SKM-1 (cell line): Measurements from ENCODE around the gene ARL14EPL.

ENCODE experiments used
- DNase-seq: peaks from one replicate; lab custom pipeline; 2025; ENCODE audit not compliant: unreplicated experiment; lab: John Stamatoyannopoulos, UW

Gene ARL14EPL

DNA sequence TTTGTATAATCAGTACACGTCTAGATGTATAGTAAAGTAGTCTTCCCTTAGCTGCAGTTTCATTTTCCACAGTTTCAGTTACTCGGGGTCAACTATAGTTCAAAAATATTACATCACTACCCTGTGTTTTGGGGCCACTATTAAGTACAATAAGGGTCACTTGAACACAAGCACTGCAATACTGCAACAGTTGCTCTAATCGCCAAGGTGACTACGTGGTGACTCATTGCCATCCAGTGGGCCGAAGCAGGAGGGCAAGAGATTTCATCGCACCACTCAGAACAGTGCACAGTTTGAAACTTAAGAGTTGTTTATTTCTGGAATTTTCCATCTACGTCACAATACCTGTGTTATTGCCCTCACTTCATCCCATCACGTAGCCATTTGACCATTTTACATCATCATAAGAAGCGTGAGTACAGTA, at the start of gene ARL14EPL:
ARL14EPL (plus strand) TSS at position 379 of the 424 bp plus-strand sequence. CDS start 18,994 bp downstream, outside the sequence.
- peak; percentile 64 for DNase-seq

DNA sequence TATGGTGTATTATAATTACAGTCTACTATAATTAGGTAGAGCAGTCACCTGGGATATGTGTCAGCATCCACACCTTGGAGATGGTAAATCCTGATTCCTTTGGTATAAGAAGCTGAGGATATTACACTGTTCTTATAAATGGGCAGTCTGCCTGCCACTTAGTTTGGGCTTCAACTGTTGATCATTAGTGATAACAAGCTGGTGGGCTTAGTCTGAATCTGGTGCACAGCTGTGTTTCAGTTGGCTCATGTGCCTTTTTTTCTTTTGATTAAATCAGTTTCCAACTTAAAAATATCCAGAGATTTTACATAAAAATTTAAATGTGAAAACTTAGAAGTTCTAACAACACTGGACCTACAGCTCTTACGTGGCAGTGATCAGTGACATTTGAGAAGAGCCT, 48.8 kb upstream of the ARL14EPL start:
- no peak for DNase-seq

DNA sequence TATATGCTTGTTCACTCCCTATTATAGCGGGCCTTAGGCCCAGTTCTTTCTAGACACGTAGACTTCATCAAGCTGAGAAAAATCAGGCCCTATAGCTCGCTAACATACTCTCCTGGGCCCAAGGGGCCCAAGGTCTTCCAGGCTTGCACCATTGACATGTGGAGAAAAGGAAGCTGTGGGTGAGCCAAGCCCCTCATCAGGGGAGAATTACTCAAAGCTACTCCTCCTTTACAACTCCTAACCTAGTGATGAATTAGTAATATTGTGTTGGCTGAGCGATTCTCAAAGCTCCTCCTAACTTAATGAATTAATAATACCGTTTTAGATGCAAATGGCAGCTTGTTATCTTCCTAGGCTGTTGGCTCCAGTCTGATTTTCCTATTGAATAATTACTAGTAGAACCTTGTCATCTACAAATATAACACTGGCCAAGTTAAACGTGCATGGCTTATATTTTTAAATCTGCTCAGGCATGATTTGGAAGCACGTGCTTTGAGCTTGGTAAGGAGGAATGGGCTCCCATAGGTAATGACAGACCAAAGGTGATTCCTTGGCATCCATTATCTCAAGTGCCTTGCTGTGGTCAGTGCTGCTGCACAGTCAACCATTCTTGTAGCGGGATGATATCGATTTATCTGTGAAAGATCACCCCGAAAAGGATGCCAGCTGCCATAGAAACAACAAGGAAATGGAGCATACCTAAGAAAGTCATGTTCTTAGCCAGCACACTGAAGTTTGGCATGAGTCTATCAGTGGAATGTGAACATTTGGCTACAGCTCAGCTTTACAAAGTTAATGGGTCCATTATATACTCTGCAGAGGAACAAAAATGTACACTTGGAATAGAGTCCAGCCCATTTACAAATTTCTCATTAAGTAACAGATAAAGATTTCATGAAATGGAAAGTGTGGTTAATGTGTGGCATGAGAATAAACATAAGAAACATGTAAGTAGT, 46.2 kb upstream of the ARL14EPL start:
- no peak for DNase-seq

DNA sequence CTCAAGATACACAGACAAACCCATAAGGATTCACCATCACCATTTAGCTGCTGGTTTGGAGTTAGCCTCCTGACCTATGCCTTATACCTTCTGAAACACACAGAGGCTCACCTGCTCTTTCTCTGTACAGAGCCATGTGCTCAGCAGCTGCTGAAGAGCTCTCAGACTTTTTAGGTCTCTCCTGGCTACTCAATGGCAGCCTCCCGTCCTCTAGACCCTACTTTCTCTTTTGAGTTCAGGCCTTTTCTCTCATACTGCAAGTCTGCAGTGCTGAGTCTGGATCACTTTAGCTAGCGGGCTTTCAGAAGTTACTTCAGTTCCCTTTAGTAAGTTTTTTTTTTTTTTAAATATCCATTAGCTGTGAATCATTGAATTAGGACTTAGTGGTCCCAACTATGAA, 44.3 kb upstream of the ARL14EPL start:
- DNase-seq, result no peak

DNA sequence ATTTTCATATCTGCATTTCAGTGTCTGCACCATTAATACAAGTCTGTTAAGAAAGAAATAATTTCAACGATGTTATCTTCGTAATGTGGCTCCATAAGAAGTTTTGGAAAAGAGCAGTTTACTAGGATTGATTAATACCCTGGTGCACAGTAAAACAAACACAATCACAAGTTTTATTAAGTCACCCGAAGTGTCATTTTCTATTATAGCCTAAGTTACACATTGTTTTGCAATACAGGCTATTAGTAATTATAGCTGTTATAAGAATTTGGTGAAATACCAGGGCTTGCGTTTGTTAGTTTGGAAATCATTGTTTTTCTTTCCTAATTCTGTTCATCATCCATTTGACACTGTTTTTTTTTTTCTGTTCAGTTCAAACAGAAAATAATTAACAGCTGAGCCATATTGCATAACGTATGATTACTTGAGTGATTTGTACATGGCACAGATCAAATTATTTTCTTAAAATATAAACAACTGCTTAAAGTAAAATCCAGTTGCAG, 39.4 kb upstream of the ARL14EPL start:
- no peak for DNase-seq

DNA sequence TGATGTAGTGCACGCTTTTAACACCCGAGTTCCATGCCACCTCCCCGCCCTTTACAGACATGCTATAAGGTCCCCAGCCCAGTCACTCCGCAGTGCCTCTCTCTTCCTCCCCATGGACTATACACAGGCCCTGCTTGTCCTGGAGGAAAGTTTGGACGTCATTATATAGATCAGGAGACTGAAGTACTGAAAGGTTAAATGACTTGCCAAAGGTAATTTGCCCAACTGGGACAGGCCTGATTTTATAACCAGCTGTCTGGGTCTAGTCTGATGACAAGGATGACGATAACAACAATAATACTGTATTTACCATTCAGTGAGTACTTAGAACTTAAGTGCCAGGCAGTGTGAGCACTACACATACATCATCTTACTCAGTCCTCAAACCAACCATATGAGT, 36.9 kb upstream of the ARL14EPL start:
- DNase-seq, result no peak

DNA sequence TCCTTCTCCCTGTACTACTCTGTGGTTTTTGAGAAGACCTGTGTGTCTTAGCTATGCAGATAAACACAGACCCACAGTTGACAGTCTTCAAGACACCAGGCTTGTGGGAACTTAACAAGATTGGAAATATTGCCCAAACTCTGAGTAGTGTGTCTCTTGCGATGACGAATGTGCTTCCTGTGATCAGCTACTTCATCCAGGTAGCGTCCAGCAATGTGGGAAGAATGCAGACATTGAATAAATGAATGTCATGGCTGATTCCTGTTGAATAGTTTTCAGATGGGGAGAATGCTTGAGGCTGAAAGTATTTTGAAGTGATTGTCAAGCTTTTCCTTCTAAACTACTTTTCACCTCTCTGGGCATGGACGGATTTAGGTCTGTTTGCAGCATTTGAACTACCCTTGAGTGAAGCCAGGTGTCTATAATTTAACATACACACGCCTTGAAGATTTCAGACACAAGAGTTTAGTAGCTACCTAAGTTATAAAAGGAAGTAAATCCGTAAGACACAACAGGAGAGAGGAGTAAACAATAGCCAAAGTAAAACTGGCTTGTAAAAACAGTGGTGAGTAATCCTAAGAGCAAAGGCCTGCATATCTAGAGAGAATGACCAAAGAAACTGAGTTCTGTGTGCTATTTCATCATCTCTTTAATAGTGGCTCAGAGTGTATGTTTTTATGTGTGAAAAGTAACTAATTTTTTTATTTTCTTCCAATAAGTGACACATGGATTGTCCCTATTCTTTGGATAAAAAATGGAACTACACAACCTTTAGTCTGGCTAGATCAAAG, 30.0 kb upstream of the ARL14EPL start:
- DNase-seq, result no peak

DNA sequence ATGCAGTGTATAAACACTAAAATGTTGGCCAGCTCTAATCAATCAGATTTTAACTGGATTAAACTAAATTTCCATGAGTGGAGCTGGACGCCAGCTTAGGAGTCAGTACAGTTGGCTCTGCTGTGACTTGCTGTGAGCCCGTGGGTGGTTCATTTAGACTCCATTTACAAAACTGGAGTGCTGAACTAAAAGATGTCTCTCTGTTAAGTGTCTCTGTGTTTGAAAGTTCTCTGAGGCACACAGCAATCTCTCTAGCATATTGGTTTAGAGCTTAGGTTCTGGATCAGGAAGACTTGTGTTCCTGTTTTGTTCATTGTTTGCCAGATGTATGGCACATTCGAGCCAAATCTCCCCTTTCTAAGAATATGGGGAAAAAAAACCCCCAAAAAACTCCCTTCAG, 28.0 kb upstream of the ARL14EPL start:
- DNase-seq, result no peak

DNA sequence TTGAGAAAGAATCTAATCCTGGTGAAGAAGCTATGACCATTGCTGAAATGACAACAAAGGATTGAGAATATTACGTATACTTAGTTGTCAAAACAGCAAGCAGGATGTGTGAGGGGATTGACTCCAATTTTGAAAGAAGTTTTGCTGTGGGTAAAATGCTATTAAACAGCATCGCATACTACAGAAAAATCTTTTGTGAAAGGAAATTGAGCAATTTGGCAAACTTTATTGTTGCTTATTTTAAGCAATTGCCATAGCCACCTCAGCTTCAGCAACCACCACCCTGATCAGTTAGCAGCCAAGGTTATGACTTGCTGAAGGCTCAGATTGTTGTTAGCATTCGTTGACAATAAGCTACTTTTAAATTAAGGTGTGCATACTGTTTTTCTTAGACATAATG, 22.5 kb upstream of the ARL14EPL start:
- DNase-seq, result no peak

DNA sequence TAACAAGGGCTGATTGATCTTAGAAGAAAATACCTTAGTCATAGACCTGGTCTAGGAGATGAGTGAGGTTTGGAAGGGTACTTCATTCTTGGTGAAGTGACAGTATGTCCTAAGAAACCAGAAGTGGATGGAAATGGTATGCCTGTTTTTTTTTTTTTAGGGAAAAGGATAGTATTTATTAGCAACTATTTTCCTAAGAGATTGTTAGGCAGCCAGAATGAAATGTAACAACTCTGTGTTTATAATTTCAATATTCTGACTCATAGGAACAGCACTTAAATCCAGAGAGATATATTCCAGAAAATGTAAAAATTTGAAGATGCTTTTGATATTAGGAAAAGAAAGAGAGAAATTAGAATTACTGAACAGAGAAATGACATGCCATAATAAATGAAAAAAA, 21.2 kb upstream of the ARL14EPL start:
- no peak for DNase-seq

DNA sequence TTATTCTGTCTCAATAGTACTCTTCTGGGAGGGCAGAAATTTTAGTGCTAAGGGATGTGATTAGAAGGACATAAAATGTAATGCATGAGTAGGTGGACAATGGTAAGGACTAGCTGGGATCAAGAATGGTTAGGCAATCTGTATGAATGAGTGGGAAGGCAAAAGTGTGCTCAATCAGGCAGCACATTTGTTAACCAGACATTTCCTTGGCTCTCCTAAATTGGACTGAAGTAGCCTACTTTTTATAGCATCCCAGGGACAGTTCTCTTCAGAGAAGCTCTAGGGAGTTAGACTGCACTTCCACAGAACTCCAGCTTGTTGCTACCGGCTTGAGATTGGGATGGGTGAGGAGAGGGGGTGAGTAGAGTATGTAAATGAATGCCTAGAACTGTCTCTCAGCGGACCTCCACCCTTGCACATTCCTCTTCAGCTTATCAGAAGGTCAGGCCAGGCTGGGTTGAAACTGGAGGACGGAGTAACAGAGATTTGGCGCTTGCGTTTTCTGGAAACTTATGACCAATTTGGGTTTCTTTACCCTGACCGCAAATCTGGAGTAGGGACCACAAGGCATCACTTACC, 19.0 kb upstream of the ARL14EPL start:
- DNase-seq, result no peak

DNA sequence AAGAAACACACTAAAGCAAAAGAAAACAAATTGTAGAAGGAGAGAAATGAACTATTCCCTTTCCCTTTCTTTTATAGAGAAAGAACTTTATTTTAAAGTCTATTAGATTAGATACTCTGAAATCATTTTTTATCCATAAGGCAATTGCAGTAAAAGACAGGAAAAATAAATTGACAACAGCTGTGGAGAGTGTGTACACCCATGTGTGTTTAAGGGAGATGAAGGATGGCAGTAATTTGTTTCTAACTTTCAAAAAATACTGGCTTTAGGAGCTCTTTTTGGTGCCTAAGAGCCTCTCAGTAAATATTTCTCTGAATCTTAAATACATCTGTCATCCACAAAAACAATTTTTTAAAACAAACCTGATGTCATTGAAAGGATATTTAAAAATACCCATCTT, 18.3 kb upstream of the ARL14EPL start:
- DNase-seq, result no peak

DNA sequence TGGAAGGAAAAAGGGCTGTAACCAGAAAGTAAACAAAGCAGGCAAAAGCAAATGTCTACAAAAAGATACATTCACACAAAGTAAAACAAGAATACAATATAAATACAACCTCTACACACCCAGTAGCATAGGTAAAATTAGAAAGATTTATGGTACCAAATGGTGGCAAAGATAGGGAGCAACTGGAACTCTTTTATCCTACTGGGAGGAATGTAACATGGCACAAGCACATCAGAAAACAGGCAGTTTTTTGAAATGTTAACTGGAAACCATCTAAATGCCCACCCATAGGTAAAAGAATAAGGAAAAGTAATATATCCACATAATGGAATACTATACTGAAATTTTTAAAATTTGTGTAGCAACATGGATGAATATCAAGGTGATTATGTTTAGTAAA, 8.7 kb upstream of the ARL14EPL start:
- no peak for DNase-seq

DNA sequence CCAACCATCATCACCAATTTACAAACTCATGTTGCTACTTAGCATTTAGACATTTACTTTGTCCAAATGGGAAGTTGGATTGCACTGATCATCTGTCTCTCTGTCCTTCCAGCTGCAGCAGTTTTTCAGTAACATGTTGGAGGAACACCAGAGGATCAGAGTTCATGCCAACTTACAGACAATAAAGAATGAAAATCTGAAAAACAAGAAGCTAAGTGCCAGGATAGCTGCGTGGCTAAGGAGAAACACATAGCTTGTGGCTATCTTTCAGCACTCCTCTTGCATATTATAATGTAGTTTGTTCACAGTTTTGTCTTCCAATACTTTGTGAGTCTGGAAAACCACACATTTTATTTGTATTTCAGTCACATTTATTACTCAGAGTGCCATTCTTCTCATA, 6.4 kb upstream of the ARL14EPL start:
- no peak for DNase-seq

DNA sequence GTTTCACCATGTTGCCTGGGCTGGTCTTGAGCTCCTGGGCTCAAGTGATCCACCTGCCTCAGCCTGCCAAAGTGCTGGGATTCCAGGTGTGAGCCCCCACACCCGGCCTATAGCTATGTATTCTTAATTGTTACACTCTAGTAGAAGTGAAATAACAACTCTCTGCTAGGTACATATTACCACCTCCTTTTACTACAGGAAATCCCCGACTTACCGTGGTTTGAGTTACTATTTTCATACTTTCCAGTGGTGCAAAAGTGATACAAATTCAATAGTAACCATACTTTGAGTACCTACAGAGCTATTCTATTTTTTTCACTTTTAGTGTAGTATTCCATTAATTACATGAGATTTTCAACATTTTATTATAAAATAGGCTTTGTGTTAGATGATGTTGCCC, 719 bp downstream of the ARL14EPL start:
- no peak for DNase-seq

DNA sequence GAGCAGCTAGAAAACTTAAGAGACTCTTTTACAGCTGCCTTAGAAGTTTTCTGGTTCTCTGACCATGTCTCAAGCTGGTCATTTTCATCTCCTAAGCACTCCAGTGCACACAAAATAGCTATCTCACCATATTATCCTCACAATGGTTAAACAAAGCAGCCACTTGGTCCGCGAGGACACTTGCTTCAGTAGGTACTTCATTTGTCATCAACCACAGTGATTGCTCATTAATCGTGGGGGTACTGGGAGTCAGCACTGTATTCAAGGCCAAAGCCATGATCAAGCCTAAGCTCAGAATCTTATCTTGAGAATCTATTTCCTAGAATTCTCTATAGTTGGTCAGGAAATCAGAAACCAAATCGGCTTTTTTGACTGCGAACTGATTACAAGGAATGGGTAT, 2.9 kb downstream of the ARL14EPL start:
- no peak for DNase-seq

DNA sequence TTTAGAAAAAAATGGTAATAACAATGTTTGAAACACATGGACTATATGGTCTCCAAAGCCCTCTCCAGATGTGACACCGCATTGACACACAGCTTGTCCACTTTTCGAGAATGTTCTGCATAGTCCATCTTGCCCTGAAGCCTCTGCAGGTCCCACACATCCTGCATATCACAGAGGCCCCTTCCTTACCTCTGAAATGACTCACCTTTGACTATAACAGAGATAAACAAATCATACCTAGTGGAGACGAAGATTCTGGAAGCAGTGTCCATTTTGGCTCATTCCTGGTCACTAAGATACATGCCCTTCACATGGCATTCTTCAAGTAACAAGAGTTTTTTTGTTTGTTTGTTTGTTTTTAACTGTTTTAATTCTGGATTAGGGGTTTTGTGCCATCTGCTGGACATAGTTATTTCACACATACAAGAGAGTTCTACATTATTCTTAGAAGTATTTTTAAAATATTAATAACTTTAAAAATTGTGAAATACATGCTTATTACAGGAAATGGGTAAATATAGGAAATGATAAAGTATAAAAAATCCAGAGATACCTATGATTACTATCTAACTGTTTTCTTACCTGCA, 5.1 kb downstream of the ARL14EPL start:
- DNase-seq, result no peak

DNA sequence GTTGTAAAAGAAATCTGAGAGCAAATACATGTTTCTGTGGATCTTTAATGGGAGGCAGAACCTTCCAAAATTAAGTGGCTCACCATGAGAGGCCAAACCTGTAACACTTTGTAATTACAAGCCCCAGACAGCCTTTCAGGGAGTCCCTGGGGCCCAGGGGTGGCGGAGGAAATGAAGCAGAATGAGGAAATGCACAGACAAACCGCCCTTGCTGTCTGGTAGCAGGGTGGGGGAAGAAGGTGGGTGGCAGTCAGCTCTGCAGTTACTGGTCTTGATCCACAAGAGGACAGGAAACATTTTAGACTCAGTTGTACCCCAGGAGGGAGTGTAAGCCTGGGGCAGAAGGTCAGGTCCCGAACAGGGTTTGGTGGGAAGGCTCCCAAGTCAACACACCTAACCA, 6.5 kb downstream of the ARL14EPL start:
- peak; percentile 63 for DNase-seq

DNA sequence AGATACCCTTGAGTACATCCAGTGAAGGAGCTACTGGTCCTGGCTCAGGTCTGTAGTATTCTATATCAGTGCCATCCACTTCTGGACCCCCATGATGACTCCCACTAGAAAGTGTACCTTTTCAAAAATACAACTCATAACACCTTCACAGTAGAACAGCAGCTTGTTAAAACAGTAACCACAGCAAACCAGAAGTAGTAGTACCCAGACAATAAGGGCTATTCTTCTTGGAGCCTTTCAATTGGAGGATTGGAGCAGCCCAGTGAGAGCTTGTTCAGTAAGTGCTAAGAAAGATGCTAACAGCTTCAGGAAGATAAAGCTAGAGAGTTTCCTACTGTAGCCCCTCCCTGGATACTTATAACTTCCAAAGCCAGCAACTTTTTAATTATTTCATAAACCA, 10.1 kb downstream of the ARL14EPL start:
- DNase-seq, result no peak

DNA sequence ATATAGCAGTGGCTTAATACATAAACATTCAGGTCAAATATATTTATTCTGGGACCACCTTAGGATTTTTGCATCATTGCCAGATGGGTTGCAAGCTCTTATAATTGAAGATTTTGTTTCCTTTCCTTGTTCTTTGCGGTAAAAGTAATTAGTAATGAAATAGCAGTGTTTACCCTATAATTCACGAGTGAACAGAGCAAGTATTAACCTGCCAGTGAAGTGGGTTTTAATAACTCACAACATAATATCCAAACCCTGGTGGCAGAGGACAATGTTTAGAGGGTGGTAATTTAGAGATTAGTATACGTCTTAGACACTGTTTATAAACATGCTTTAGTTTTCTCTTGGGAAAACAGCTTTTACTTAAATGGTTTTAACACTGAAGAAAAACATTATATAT, 11.8 kb downstream of the ARL14EPL start:
- DNase-seq, result no peak

DNA sequence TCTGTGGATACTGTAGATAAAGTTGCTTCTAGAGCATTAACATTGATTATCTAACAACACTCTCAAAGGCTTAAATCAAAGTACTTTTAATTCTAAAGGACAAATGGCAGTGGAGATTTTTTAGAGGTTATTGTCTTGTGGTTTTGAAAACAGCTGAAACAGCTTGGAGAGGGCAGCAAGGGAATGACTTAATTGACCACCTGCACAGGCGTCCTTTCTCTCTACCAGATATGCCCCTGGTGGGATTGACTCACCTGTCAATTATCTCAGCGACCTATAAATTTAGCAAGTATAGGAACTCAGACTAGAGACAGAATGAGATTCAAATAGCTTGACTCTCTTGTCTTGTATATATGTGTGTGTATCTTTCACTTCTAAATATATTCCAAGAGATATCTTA, 13.5 kb downstream of the ARL14EPL start:
- no peak for DNase-seq
